GM19193 (cell line): Measurements from ENCODE around the gene SLC6A12.

Source experiments
- POLR2A ChIP-seq: IDR thresholded peaks from 4 replicates; pipeline ENCODE4 v1.6.1; 2011; ENCODE audit not compliant: insufficient read depth, insufficient read length; ENCODE audit errors: extremely low read depth

Gene SLC6A12

GRCh38 chr12:168763-169525 lies 45.0 kb downstream of the SLC6A12 start:
- no peak for TF ChIP-seq POLR2A

- no peak for TF ChIP-seq POLR2A
These were observed 45.9 kb downstream of the SLC6A12 start for GRCh38 chr12:167959-168600.

- no peak for TF ChIP-seq POLR2A
These were observed 47.4 kb downstream of the SLC6A12 start for GRCh38 chr12:166425-167075.

- no peak for TF ChIP-seq POLR2A
These were observed 48.0 kb downstream of the SLC6A12 start for GRCh38 chr12:165862-166368.

GRCh38 chr12:164207-164606 lies 49.8 kb downstream of the SLC6A12 start:
- no peak for TF ChIP-seq POLR2A

- TF ChIP-seq POLR2A, result no peak
These were observed 50.5 kb downstream of the SLC6A12 start for GRCh38 chr12:163406-163986.

- no peak for TF ChIP-seq POLR2A
These were observed 51.3 kb downstream of the SLC6A12 start for GRCh38 chr12:162467-163307.

- no peak for TF ChIP-seq POLR2A
These were observed 52.1 kb downstream of the SLC6A12 start for GRCh38 chr12:161823-162222.

GRCh38 chr12:160858-161257 lies 53.1 kb downstream of the SLC6A12 start:
- no peak for TF ChIP-seq POLR2A

- no peak for TF ChIP-seq POLR2A
These were observed 54.7 kb downstream of the SLC6A12 start for GRCh38 chr12:159156-159782.

GRCh38 chr12:157644-158043 lies 56.3 kb downstream of the SLC6A12 start:
- no peak for TF ChIP-seq POLR2A

GRCh38 chr12:156945-157344 lies 57.0 kb downstream of the SLC6A12 start:
- no peak for TF ChIP-seq POLR2A

- no peak for TF ChIP-seq POLR2A
These were observed 58.3 kb downstream of the SLC6A12 start for GRCh38 chr12:155646-156045.

- TF ChIP-seq POLR2A, result no peak
These were observed 59.0 kb downstream of the SLC6A12 start for GRCh38 chr12:155006-155405.

GRCh38 chr12:154058-154457 lies 59.9 kb downstream of the SLC6A12 start:
- no peak for TF ChIP-seq POLR2A
